Measurements from ENCODE around the gene ALAS1. TPM values are rescaled to one million over a fixed set of nuclear protein-coding genes. Genes with fewer than 3 reads are reported as not detected.
A peak's percentile ranks its signal among the peaks of the same experiment; 100 is the strongest.
"Not testable (repeated sequence)": the region's sequence is repeated elsewhere in the genome, so short reads cannot be mapped to it uniquely, and the experiment has no call there.

Gene ALAS1
- total RNA-seq, 1 donor from 2014 or later: 56.3 TPM

DNA sequence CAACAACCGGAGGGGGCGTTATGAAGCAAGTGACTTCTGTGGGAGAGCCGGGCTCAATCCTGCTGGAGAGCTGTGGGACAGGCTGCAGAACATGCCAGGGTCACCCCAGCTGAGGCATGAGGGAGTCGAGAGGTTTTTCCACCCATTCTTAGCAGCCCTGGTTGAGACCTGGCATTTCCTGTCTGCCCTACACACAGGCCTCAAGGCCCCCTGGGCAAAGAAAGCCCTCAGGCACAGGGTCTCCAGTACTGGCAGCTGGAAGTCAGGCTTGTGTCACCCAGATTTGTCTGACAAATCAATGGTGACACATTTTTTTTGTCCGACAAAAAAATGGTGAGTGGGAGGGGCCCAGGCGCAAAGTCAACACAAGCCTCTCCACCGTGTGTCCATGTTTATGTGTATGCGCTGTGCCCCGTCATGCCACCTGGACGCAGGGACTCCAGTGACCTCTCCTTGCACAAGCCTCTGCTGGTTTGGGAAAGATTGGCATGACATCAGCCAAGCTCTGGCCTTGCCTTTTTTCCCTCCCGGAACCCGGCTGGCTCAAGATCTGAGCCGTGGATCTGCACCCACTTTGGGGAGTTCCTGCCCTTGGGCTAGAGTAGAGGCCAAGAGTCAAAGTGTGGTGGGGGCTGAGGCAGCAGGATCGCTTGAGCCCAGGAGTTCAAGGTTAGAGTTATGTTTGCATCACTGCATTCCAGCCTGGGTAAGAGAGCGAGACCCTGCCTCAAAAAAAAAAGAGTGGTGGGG, 20.8 kb upstream of the ALAS1 start:
- Histone ChIP-seq H2AFZ (ENCODE audit: low read depth, low read length) (no peak overlapping the region), H3K9me3 (ENCODE audit: insufficient read depth, low read depth, low read length) (no peaks in the 10 kb centered on the region), H3K36me3 (ENCODE audit: insufficient read depth, low read length) (no peaks in the 10 kb centered on the region), H3K27ac (ENCODE audit: low read depth, low read length) (no peak overlapping the region), H3K4me2 (ENCODE audit: low read length) (no peak overlapping the region), H3K27me3 (ENCODE audit: insufficient read depth, low read length) (no peaks in the 10 kb centered on the region), H3K4me1 (ENCODE audit: insufficient read depth, low read length) (no peaks in the 10 kb centered on the region), H3K4me3 (ENCODE audit: insufficient read depth, low read depth, low read length) (no peak overlapping the region), H4K20me1 (ENCODE audit: insufficient read depth, low read length) (no peaks in the 10 kb centered on the region), H3K9ac (ENCODE audit: low read length) (no peak overlapping the region), H3K79me2 (ENCODE audit: insufficient read depth, low read length) (no peaks in the 10 kb centered on the region)
- H3K9me3 Mint-ChIP-seq (ENCODE audit: unreplicated experiment): peaks cover 1% of the 10 kb centered on the region
- H3K4me3 Mint-ChIP-seq (ENCODE audit: unreplicated experiment): no peak overlapping the region
- DNase-seq (ENCODE audit: low read depth) (no peak), FAIRE-seq (no peak)
- peaks cover 2% of the 10 kb centered on the region for H3K36me3 Mint-ChIP-seq (ENCODE audit: low read depth, unreplicated experiment)
- H3K4me1 Mint-ChIP-seq (ENCODE audit: low read depth, unreplicated experiment): peaks cover 1% of the 10 kb centered on the region
- H3K27ac Mint-ChIP-seq (ENCODE audit: unreplicated experiment): peak overlapping the region; percentile 8
- TF ChIP-seq EZH2 (IDR thresholded peaks at IDR 0.05; ENCODE audit: insufficient read depth, low read length): no peak
- TF ChIP-seq, protein P1, sequence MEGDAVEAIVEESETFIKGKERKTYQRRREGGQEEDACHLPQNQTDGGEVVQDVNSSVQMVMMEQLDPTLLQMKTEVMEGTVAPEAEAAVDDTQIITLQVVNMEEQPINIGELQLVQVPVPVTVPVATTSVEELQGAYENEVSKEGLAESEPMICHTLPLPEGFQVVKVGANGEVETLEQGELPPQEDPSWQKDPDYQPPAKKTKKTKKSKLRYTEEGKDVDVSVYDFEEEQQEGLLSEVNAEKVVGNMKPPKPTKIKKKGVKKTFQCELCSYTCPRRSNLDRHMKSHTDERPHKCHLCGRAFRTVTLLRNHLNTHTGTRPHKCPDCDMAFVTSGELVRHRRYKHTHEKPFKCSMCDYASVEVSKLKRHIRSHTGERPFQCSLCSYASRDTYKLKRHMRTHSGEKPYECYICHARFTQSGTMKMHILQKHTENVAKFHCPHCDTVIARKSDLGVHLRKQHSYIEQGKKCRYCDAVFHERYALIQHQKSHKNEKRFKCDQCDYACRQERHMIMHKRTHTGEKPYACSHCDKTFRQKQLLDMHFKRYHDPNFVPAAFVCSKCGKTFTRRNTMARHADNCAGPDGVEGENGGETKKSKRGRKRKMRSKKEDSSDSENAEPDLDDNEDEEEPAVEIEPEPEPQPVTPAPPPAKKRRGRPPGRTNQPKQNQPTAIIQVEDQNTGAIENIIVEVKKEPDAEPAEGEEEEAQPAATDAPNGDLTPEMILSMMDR (IDR thresholded peaks at IDR 0.05; ENCODE audit: insufficient read depth, low read depth, low read length): no peak
- H3K27me3 Mint-ChIP-seq (ENCODE audit: low read depth, unreplicated experiment): peaks cover 29% of the 10 kb centered on the region

DNA sequence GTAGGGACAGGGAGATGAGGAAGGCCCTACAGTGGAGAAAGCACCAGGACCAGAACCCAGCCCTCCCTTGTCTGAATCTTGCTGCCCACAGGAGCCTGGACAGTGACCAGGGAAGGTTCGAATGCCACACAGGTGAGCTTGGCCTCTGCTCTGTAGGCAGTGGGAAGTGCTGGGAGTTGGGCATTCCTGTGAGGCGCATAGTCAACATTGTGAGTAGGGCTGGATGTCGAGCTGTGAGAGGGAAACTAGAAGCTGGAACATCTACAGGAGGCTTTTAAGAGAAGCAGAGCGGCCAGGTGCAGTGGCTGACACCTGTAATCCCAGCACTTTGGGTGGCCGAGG, 20.3 kb upstream of the ALAS1 start:
- TF ChIP-seq EZH2 (IDR thresholded peaks at IDR 0.05; ENCODE audit: insufficient read depth, low read length): no peak
- TF ChIP-seq, protein P1 (IDR thresholded peaks at IDR 0.05; ENCODE audit: insufficient read depth, low read depth, low read length): no peak
- H3K9me3 Mint-ChIP-seq (ENCODE audit: unreplicated experiment): peaks cover 1% of the 10 kb centered on the region
- Histone ChIP-seq H3K4me2 (ENCODE audit: low read length) (no peak overlapping the region), H3K36me3 (ENCODE audit: insufficient read depth, low read length) (no peaks in the 10 kb centered on the region), H3K4me1 (ENCODE audit: insufficient read depth, low read length) (no peaks in the 10 kb centered on the region), H3K4me3 (ENCODE audit: insufficient read depth, low read depth, low read length) (no peak overlapping the region), H3K9me3 (ENCODE audit: insufficient read depth, low read depth, low read length) (no peaks in the 10 kb centered on the region), H3K27ac (ENCODE audit: low read depth, low read length) (no peak overlapping the region), H3K9ac (ENCODE audit: low read length) (no peak overlapping the region), H3K79me2 (ENCODE audit: insufficient read depth, low read length) (no peaks in the 10 kb centered on the region), H3K27me3 (ENCODE audit: insufficient read depth, low read length) (no peaks in the 10 kb centered on the region), H4K20me1 (ENCODE audit: insufficient read depth, low read length) (no peaks in the 10 kb centered on the region), H2AFZ (ENCODE audit: low read depth, low read length) (no peak overlapping the region)
- peaks cover 2% of the 10 kb centered on the region for H3K36me3 Mint-ChIP-seq (ENCODE audit: low read depth, unreplicated experiment)
- peaks cover 33% of the 10 kb centered on the region for H3K27me3 Mint-ChIP-seq (ENCODE audit: low read depth, unreplicated experiment)
- DNase-seq (ENCODE audit: low read depth): no peak
- H3K27ac Mint-ChIP-seq (ENCODE audit: unreplicated experiment): no peak overlapping the region
- FAIRE-seq: no peak
- no peak overlapping the region for H3K4me3 Mint-ChIP-seq (ENCODE audit: unreplicated experiment)
- H3K4me1 Mint-ChIP-seq (ENCODE audit: low read depth, unreplicated experiment): peaks cover 1% of the 10 kb centered on the region

DNA sequence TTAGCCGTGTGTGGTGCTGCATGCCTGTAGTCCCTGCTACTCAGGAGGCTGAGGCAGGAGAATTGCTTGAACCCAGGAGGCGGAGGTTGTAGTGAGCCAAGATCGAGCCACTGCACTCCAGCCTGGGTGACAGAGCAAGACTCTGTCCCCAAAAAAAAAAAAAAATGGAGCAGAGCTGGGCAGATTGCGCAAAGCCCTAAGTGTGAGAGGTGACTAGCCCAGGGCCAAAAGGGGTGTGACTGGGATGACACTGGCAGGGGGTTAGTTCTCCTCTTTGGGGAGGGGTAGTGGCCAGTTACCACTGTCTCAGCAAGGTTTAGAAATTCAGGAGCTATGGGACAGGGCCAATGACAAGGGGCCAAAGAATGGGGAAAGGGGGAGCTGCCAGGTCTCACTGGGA, 19.8 kb upstream of the ALAS1 start:
- not testable (repeated sequence) for H3K4me1 Mint-ChIP-seq (ENCODE audit: low read depth, unreplicated experiment); H3K4me3 ChIP-seq (ENCODE audit: insufficient read depth, low read depth, low read length); H3K27me3 ChIP-seq (ENCODE audit: insufficient read depth, low read length); H3K9me3 Mint-ChIP-seq (ENCODE audit: unreplicated experiment); H2AFZ ChIP-seq (ENCODE audit: low read depth, low read length); H3K4me2 ChIP-seq (ENCODE audit: low read length); H3K79me2 ChIP-seq (ENCODE audit: insufficient read depth, low read length); H3K4me3 Mint-ChIP-seq (ENCODE audit: unreplicated experiment); H3K9ac ChIP-seq (ENCODE audit: low read length); DNase-seq (ENCODE audit: low read depth); FAIRE-seq; H4K20me1 ChIP-seq (ENCODE audit: insufficient read depth, low read length); H3K9me3 ChIP-seq (ENCODE audit: insufficient read depth, low read depth, low read length); H3K36me3 Mint-ChIP-seq (ENCODE audit: low read depth, unreplicated experiment); H3K4me1 ChIP-seq (ENCODE audit: insufficient read depth, low read length); H3K27ac ChIP-seq (ENCODE audit: low read depth, low read length); H3K27ac Mint-ChIP-seq (ENCODE audit: unreplicated experiment); H3K36me3 ChIP-seq (ENCODE audit: insufficient read depth, low read length)
- peaks cover 33% of the 10 kb centered on the region for H3K27me3 Mint-ChIP-seq (ENCODE audit: low read depth, unreplicated experiment)
